HG03571 (cell line): ENCODE measurements around the gene DNAH17.

Experiments
- ATAC-seq: cut with Tn5 transposase; IDR thresholded peaks from one replicate; pipeline ENCODE4 v1.9.1; 2021; ENCODE audit not compliant: unreplicated experiment

DNAH17 gene

DNA sequence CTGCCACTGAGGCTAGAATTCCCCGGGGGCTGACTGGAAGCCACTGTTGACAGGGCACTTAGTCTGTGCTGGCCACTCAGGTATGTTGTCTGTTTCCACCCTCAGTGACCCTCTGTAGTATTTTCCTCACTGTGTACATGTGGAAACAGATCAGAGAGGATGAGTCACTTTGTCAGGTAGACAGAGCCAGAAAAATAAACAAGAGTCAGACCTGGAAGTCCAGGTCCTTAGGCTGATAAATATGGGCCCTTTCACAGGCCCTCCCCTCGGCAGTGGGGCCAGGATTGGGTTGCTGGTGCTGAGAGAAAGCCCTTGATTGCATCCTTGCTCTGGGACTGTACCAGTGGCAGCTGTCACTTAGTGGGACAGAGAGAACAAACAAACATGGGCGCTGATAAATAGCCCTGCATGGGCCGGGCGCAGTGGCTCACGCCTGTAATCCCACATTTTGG, 177.5 kb downstream of the DNAH17 start:
- no peak for ATAC-seq

DNA sequence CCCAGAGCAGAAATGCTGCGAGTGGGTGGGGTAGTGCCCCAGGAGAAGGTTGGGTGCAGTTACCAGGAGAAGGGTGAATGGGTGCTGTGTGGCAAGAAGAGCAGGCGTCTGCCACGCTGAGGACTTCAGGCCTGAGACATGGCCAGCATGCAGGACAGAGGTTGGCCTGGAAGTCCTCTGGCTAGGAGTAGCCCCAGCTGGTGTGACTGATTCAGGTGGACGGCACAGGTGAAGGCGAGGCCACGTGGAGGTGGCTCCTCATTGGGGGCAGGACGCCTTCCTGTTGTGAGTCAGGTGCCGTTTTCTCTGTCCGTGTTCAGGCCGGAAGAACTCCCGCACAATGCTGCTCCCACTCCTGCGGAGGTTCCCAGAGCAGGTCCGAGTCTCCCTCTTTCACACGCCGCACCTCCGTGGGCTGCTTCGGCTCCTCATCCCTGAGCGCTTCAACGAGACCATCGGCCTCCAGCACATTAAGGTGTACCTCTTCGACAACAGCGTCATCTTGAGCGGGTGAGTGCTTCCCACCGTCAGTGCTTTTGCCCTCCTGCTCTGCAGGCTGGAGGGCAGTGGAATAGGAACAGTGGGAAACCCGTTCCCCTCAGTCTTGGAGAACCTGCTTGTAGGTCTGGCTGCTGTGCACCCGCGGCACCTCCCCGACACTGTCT, 178.0 kb downstream of the DNAH17 start:
- no peak for ATAC-seq

DNA sequence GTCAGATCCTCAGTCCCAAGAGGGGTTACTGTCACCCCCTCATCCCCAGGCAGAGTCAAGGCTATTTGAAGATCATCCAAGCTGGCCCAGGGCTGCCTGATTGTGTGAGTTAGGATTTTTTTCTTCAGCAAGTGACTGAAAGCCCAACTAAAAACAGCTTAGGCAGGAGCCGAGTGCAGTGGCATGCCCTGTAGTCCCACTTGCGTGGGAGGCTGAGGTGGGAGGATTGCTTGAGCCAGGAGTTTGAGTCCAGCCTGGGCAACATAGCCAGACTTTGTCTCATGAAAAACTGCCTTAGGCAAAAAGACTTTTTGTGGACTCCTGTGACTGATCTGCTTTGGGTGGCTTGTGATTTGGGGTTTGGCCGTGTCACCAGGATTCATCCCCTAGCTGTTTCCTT, 178.8 kb downstream of the DNAH17 start:
- no peak for ATAC-seq

DNA sequence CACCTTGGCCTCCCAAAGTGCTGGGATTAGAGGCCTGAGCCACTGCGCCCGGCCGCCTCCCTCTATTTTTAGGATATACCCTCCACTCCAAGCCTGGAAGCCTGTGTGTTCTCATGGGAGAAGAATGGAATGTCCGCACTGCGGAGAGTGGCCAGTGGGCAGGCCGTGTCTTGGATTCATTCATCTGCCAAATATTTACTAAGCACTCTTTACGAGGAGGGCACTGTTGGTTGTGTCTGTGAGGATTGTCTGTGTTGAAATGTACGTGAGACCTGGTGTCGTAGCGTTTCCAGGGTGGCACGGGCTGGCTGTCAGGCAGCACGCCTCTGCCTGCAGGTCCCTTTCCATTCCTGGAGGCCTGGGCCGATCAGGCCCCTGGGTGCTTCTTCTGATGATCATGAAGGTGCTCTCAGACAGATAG, 179.5 kb downstream of the DNAH17 start:
- no peak for ATAC-seq

DNA sequence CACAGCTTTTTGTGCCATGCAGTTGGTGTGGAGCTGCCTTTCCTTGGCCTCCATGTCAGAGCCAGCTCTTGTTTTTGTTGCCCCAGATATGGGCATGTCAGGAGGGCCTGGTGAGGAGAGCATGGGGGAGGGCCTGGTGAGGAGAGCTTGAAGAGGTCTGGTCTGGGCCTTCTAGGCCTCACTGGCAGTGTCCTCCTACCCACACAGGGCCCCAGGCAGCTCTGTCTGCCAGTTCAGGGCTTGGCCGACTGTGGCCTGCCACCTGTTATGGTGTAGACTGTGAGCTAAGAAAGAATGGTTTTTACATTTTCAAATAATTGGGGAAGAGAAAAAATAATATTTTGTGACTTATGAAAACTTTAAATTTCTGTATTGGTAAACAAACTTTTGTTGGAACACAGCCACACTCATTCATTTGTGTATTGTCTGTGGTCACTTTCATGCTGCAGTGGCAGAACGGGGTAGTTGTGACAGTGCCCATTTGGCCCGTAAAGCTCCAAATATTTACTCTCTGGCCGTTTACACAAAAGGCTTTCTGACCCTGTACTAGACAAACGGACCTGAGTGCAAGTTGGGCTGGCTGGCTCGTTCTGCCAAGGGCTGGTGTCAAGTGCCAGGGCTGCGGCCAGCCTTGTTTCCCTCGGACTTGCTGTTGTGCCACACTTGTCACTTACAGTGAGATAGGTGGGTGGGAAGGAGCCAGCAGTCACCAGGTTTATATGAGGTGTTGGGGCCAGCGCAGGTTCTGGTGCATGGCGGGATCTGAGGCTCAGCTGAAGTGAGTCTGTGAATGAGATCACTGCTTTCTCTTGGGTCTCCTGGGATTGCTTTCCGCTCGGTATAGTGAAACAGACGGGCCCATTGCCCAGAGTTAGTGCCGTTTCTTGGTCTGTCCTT, 180.5 kb downstream of the DNAH17 start:
- ATAC-seq = no peak

DNA sequence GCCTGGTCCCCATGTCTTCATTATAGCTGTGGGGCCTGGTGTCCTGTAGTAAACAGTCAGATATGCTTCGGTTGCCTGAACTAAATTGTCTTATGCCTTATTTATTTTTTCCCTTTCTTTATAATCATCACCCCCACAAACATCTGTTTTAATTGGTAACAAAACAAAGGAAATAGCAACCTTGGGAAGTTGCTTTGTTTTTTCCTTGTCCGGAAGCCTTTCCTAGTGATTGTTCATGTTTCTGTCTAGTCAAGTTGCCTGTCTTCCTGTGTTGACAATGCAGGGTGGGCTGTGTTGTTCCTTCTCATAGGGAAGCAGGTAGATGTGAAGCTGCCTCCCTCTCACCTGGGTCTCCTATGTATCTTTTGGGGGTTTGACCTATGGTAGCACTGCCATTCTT, 182.0 kb downstream of the DNAH17 start:
- no peak for ATAC-seq

DNA sequence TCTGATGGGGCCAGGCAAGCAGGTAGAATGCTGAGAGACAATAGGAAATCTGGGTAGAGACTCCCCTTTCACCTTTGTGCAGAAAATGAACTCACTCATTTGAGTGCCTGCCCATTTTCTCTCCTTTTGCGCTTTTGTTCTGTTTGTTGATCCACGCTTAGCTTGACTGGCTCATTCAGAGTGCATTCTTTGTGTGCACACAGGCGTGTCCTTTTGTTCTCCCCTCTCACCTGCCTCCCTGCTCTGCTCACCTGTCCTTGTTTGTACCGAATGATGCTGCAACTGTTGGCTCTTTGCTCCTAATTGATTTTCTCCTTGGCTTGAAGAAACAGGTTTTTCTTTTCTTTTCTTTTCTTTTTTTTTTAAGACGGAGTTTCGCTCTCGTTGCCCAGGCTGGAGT, 183.0 kb downstream of the DNAH17 start:
- ATAC-seq = no peak

DNA sequence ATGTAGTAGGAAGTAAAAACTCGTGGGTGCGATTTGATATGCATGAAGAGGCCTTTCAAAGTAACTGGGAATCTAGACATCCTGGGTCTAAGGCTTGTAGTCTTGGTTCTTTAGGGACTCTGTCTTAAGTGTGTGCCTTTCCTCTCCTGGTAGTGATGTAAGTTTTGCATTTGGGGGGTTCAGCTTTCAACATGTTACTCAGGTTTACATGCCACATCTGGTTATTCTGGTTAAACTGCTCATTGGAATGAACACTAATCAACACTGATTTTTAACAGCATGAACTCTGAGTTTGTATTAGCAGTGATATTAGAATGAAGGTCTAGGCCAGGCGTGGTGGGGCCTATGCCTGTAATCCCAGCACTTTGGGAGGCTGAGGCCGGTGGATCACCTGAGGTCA, 183.6 kb downstream of the DNAH17 start:
- no peak for ATAC-seq

DNA sequence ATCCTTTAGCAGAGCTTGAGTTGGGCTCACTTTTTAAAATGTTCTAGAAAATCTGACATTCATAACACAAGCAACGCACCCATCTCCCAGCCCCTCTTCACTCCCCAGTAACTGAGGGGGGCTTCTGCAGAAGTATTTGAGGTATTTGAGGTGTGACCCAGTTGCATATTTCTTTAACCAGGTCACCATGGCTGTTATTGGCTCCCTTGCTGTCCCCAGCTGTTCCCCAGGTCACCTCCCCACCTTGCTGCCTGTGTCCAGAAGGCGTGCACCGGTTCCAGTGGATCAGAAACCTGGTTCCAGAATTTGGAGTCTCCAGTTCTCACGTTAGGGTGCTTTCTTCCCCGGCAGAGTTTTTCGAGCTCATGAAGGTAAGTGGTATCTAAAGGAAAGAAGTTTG, 184.9 kb downstream of the DNAH17 start:
- no peak for ATAC-seq

DNA sequence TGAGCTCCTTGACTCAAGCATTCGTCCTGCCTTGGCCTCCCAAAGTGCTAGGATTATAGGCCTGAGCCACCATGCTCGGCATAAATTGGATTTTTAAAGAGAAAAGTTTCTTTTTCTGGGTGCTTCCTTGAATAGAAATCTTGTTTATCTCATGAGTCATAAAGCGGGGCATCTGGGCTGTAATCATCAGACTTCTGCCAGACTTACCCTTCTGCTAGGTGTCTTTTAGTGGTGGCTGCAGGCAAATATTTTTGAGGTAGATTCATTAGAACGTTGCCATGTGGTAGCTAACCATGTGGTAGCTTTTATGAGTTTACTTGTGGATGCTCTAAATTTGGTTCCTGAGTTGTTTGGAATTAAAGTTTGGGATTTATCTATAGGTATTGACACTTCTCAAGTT, 185.4 kb downstream of the DNAH17 start:
- ATAC-seq = no peak

DNA sequence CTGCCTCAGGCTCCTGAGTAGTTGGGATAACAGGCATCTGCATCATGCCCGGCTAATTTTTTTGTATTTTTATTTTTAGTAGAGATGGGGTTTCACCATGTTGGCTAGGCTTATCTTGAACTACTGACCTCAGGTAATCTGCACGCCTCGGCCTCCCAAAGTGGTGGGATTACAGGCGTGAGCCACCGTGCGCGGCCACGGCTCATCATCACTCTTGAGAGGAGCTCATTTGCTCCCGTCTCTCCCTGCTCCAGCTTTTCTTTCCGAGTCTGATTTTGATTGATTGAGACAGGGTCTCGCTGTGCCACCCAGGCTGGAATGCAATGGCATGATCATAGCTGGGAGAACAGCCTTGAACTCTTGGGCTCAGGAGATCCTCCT, 186.2 kb downstream of the DNAH17 start:
- ATAC-seq = no peak

DNA sequence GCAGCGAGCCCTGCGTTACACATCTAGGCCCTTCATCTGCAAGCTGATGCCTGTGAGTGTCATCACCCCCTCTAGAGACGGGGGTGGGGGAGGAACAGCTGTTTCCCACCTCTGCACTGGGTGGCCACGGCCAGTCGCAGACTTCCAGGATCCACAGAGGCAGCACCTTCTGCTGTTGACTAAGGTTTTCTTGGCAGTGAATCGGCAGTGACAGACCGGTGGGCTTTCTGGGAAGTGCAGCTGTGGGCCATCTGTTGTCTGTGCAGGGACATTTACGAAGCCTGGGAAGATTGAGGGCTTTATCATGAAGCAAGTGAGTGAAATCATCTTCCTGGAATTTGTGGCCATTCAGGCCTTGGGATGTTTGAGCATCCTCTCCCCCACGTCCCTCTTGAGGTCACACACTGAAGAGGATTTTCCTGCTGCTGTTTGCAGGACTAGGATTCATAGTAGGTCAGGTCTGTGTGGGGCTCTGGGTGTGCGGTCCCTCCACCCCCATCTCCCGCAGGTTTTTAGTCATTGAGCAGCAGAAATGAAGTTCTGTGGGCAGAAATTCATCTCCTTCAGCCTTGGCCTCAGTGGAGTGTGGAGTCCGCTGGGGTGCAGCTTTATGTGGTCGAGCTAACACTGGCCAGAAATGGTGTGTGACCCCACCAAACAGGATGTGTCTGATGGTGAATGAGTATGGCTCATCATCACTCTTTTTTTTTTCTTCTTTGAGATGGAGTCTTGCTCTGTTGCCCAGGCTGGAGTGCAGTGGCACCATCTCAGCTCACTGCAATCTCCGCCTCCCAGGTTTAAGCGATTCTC, 186.8 kb downstream of the DNAH17 start:
- no peak for ATAC-seq

DNA sequence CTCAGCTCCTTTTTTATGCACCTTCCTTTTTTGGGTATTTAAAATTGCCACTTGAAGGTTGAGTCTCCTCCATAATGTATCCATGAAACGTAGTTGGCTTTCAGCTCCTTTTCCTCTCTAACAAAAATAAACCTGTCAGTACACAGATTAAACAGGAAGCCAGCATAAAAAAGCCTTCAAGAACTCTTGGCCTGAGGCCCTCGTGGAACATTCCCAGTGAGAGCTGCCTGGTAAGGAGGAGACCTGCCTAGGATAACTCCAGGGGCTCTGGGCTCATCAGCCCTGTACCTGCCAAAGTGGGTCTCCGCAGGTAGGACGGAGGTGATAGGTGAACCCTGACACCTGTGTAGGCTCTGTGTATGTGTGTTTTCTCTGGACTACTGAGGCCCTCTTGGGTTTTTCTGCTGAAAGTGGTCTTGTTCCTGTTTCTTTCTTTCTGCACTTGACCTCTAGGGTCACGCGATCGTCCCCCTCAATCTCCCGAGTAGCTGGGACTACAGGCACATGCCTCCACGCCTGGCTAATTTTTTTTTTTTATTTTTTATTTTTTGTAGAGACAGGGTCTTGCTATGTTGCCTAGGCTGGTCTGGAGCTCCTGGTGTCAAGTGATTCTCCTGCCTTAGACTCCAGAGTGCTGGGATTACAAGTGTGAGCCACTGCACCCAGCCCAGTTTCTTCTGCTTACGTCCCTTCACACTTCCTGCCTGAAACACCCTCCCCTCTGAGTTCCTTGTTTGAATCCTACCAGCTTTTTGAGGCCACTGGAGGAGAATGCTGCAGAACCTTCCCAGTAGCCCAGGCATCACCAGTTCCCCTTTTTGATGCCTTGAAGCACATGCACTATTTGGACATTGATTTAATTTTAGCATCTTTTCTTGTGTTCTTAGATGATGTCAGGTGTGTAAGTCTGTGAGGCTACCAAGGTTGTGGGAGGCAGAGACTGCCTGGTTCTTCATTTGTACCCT, 188.9 kb downstream of the DNAH17 start:
- ATAC-seq = no peak

DNA sequence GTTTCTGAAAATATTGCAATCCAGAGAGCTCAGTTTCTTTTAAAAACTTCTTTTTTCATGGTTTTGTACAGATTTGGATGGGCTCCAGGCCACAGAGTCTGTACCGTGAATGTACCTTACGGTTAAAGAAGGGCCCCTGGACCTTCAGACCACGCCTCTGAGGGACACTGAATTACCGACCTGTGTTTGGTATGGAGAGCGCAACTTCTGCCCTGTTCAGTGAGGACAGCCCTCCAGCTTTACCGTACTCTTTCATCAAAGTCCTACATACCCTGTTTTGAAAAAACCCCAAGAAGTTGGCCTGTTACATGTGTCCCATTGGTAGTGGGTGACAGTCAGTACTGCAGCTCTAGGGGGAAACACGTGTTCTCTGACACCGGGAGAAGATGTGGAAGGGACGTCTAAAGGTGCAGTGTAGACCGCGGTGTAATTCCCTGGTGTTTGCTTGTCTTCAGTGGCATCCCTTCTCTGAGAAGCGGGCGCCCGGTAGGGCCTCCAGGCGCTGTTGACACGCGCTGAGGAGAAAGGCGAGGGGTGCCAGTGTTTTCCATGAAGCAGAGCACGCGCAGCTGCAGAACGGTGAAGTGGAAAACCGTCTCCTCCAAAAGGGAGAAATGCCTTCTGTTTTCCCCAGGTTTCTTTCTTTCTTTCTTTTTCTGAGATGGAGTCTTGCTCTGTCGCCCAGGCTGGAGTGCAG, 192.6 kb downstream of the DNAH17 start:
- ATAC-seq = no peak

DNA sequence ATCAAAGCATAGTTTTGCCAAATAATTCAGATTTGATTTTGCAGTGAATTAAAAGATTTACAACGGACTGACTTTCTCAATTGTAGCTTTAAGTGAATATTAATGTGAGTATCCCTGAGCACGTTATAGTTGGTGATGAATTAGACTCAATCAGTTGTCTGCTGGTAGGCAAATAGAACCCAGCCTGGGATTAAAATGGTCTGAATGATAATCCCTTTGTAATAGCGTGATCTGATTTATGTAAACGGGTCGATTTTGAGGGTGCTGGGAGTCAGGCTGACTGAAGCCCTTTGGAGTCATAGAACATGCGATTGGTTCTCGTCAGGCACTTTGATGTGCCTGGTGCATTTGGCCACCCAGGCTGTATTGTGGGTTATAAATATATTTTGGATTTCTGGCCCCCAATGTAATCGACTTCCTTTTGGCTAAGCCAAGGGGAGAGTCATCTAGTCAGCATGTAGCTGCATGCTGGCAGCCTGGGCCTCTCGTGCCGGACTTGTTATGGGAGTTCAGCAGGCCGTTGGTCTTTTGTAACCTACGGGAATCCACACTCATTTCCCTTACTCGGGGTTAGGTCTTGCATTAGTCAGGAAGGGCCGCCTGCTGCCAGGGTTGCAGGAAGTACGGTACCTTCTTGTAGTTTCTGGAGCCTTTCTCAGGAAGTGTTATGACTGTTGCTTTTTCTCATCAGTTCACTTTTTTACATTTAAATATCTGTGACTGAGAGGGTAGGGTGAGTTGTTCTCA, 193.3 kb downstream of the DNAH17 start:
- ATAC-seq = no peak

DNA sequence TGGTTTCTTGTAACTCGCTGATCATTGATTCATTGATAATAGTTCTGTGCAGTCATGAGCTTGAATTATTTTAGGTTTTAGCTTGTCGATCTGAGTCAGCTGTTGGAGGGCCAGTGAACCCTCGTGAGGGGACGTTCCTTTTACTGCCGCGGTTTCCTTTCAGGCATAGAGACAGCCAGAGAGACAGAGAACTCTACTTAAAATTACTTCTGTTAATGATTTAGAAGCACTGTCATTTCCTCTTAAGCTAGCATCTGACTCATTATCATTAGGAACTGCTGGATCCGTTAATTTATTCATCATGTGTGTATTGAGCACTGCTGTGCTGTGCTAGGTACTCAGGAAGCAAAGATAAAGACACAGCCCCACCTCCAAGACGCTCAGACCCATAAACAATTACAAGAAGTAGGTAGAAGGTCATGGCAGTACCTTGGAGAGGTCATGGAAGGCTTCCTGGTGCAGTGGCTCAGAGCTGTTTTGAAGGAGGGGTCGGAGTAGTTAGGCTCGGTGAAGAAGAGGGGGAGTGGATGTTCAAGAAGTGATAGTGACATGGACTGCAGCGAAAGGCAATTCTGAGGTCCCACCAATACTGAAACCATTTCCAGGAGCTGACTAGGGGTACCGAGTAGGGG, 195.5 kb downstream of the DNAH17 start:
- ATAC-seq = no peak

DNA sequence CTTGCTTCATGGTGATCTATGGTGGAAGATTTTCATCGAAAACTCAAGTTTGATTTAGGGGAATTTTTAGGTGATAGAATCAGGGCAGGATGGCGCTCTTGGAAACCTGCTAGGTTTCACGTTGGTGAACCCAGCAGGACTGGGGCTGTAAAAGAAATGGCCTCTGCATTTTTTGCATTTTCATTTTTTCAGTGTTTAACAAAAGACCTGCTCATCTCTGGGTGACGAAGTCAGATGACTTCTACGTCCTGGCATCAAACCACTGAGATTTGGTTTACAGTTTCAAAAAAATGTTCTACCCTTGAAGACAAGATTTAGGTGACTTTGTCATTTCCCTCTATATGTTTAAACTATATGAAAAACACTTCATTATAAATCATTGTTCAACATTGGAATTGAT, 196.8 kb downstream of the DNAH17 start:
- no peak for ATAC-seq

DNA sequence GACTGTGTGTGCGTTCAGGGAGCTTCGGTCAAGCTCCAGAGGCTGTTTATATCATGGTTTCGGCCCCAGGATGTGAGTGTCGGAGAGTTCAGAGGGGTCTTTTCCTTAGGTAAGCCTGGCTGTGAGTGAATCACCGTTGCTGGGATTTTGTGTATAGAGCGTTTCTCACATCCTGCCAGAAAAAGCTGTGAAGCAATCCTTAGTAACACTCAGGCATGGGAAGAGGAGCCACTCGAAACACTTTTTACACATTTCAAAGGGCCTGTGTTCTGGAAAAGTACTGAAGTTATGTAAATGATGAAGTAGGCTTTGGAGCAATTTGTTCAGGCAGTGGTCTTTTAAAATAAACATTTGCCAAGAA, 198.1 kb downstream of the DNAH17 start:
- ATAC-seq = no peak
